ENCODE data around the gene NUP210. TPM values are rescaled to one million over a fixed set of nuclear protein-coding genes. Genes with fewer than 3 reads are reported as not detected.

The NUP210 gene
- total RNA-seq = 3.7 TPM

- peak within 1 kb of the TSS; percentile 72 to 85 (median 76) for H3K9ac ChIP-seq (ENCODE audit: low read depth in 1 of 3, low read length in 3 of 3)
- no peaks in the 10 kb centered on the region for H3K36me3 ChIP-seq (ENCODE audit: control insufficient read depth in 3 of 3, insufficient read depth in 3 of 3, low read length in 3 of 3)
- H3K27ac ChIP-seq (ENCODE audit: low read depth, low read length) = peak within 1 kb of the TSS; percentile 44
- peaks cover 0 to 8% (median 0%) of the 10 kb centered on the region in 3 donors for H3K27me3 ChIP-seq (ENCODE audit: control insufficient read depth in 3 of 3, insufficient read depth in 3 of 3, low read length in 3 of 3)
- H3K4me1 ChIP-seq (ENCODE audit: control insufficient read depth in 3 of 3, insufficient read depth in 3 of 3, low read length in 3 of 3) = peaks cover 10 to 19% (median 15%) of the 10 kb centered on the region in 3 donors
- peak within 1 kb of the TSS; percentile 55 to 77 (median 70) for H3K4me3 ChIP-seq (ENCODE audit: low read length in 3 of 3)
- no peaks in the 10 kb centered on the region for H3K9me3 ChIP-seq (ENCODE audit: control insufficient read depth in 3 of 3, low read length in 3 of 3)
Observed at GRCh38 chr3:13420045-13420830, at the start of gene NUP210. TSS of gene NUP210 (minus strand) at chr3:13420322. CDS start at chr3:13420226, 96 bp downstream.

GRCh38 chr3:13466781-13467180 is 46.7 kb upstream of the NUP210 start:
- Histone ChIP-seq H3K4me3 (ENCODE audit: low read length in 3 of 3) (no peak overlapping the region), H3K27me3 (ENCODE audit: control insufficient read depth in 3 of 3, insufficient read depth in 3 of 3, low read length in 3 of 3) (no peaks in the 10 kb centered on the region), H3K9ac (ENCODE audit: low read depth in 1 of 3, low read length in 3 of 3) (no peak overlapping the region), H3K36me3 (ENCODE audit: control insufficient read depth in 3 of 3, insufficient read depth in 3 of 3, low read length in 3 of 3) (no peaks in the 10 kb centered on the region), H3K27ac (ENCODE audit: low read depth, low read length) (no peak overlapping the region), H3K4me1 (ENCODE audit: control insufficient read depth in 3 of 3, insufficient read depth in 3 of 3, low read length in 3 of 3) (peaks cover 12 to 23% (median 22%) of the 10 kb centered on the region in 3 donors), H3K9me3 (ENCODE audit: control insufficient read depth in 3 of 3, low read length in 3 of 3) (no peaks in the 10 kb centered on the region)

GRCh38 chr3:13465236-13465873 is 45.2 kb upstream of the NUP210 start:
- Histone ChIP-seq H3K36me3 (ENCODE audit: control insufficient read depth in 3 of 3, insufficient read depth in 3 of 3, low read length in 3 of 3) (no peaks in the 10 kb centered on the region), H3K4me3 (ENCODE audit: low read length in 3 of 3) (no peak overlapping the region), H3K9ac (ENCODE audit: low read depth in 1 of 3, low read length in 3 of 3) (no peak overlapping the region), H3K9me3 (ENCODE audit: control insufficient read depth in 3 of 3, low read length in 3 of 3) (no peaks in the 10 kb centered on the region), H3K27me3 (ENCODE audit: control insufficient read depth in 3 of 3, insufficient read depth in 3 of 3, low read length in 3 of 3) (no peaks in the 10 kb centered on the region), H3K27ac (ENCODE audit: low read depth, low read length) (no peak overlapping the region), H3K4me1 (ENCODE audit: control insufficient read depth in 3 of 3, insufficient read depth in 3 of 3, low read length in 3 of 3) (peaks cover 21 to 38% (median 35%) of the 10 kb centered on the region in 3 donors)

- H3K4me1 ChIP-seq (ENCODE audit: control insufficient read depth in 3 of 3, insufficient read depth in 3 of 3, low read length in 3 of 3) = peaks cover 21 to 44% (median 43%) of the 10 kb centered on the region in 3 donors
- no peak overlapping the region for H3K27ac ChIP-seq (ENCODE audit: low read depth, low read length)
- H3K9me3 ChIP-seq (ENCODE audit: control insufficient read depth in 3 of 3, low read length in 3 of 3) = no peaks in the 10 kb centered on the region
- no peak overlapping the region for H3K9ac ChIP-seq (ENCODE audit: low read depth in 1 of 3, low read length in 3 of 3)
- no peak overlapping the region for H3K4me3 ChIP-seq (ENCODE audit: low read length in 3 of 3)
- H3K27me3 ChIP-seq (ENCODE audit: control insufficient read depth in 3 of 3, insufficient read depth in 3 of 3, low read length in 3 of 3) = no peaks in the 10 kb centered on the region
- no peaks in the 10 kb centered on the region for H3K36me3 ChIP-seq (ENCODE audit: control insufficient read depth in 3 of 3, insufficient read depth in 3 of 3, low read length in 3 of 3)
Observed at GRCh38 chr3:13463618-13464400, 43.7 kb upstream of the NUP210 start.

GRCh38 chr3:13462822-13463221 is 42.7 kb upstream of the NUP210 start:
- H3K27me3 ChIP-seq (ENCODE audit: control insufficient read depth in 3 of 3, insufficient read depth in 3 of 3, low read length in 3 of 3) = no peaks in the 10 kb centered on the region
- H3K4me1 ChIP-seq (ENCODE audit: control insufficient read depth in 3 of 3, insufficient read depth in 3 of 3, low read length in 3 of 3) = peaks cover 21 to 44% (median 43%) of the 10 kb centered on the region in 3 donors
- peak overlapping the region in 2 of 3 donors; percentile 21 to 40 for H3K9ac ChIP-seq (ENCODE audit: low read depth in 1 of 3, low read length in 3 of 3)
- H3K9me3 ChIP-seq (ENCODE audit: control insufficient read depth in 3 of 3, low read length in 3 of 3) = no peaks in the 10 kb centered on the region
- no peaks in the 10 kb centered on the region for H3K36me3 ChIP-seq (ENCODE audit: control insufficient read depth in 3 of 3, insufficient read depth in 3 of 3, low read length in 3 of 3)
- peak overlapping the region; percentile 80 for H3K27ac ChIP-seq (ENCODE audit: low read depth, low read length)
- H3K4me3 ChIP-seq (ENCODE audit: low read length in 3 of 3) = peak overlapping the region in 2 of 3 donors; percentile 32

- no peaks in the 10 kb centered on the region for H3K36me3 ChIP-seq (ENCODE audit: control insufficient read depth in 3 of 3, insufficient read depth in 3 of 3, low read length in 3 of 3)
- peak overlapping the region; percentile 80 for H3K27ac ChIP-seq (ENCODE audit: low read depth, low read length)
- H3K4me3 ChIP-seq (ENCODE audit: low read length in 3 of 3) = peak overlapping the region in 1 of 3 donors; percentile 32
- H3K9me3 ChIP-seq (ENCODE audit: control insufficient read depth in 3 of 3, low read length in 3 of 3) = no peaks in the 10 kb centered on the region
- no peaks in the 10 kb centered on the region for H3K27me3 ChIP-seq (ENCODE audit: control insufficient read depth in 3 of 3, insufficient read depth in 3 of 3, low read length in 3 of 3)
- peak overlapping the region in 1 of 3 donors; percentile 40 for H3K9ac ChIP-seq (ENCODE audit: low read depth in 1 of 3, low read length in 3 of 3)
- peaks cover 21 to 44% (median 43%) of the 10 kb centered on the region in 3 donors for H3K4me1 ChIP-seq (ENCODE audit: control insufficient read depth in 3 of 3, insufficient read depth in 3 of 3, low read length in 3 of 3)
Observed at GRCh38 chr3:13462125-13462629, 42.1 kb upstream of the NUP210 start.

GRCh38 chr3:13461169-13462124 is 41.3 kb upstream of the NUP210 start:
- Histone ChIP-seq H3K4me3 (ENCODE audit: low read length in 3 of 3) (no peak overlapping the region), H3K9ac (ENCODE audit: low read depth in 1 of 3, low read length in 3 of 3) (no peak overlapping the region), H3K9me3 (ENCODE audit: control insufficient read depth in 3 of 3, low read length in 3 of 3) (no peaks in the 10 kb centered on the region), H3K4me1 (ENCODE audit: control insufficient read depth in 3 of 3, insufficient read depth in 3 of 3, low read length in 3 of 3) (peaks cover 21 to 44% (median 43%) of the 10 kb centered on the region in 3 donors), H3K27me3 (ENCODE audit: control insufficient read depth in 3 of 3, insufficient read depth in 3 of 3, low read length in 3 of 3) (no peaks in the 10 kb centered on the region), H3K36me3 (ENCODE audit: control insufficient read depth in 3 of 3, insufficient read depth in 3 of 3, low read length in 3 of 3) (no peaks in the 10 kb centered on the region), H3K27ac (ENCODE audit: low read depth, low read length) (peak overlapping the region; percentile 80)

GRCh38 chr3:13460341-13460736 is 40.2 kb upstream of the NUP210 start:
- H3K27ac ChIP-seq (ENCODE audit: low read depth, low read length) = no peak overlapping the region
- no peaks in the 10 kb centered on the region for H3K9me3 ChIP-seq (ENCODE audit: control insufficient read depth in 3 of 3, low read length in 3 of 3)

More at GRCh38 chr3:13460341-13460736, 40.2 kb upstream of the NUP210 start:
- Histone ChIP-seq H3K36me3 (ENCODE audit: control insufficient read depth in 3 of 3, insufficient read depth in 3 of 3, low read length in 3 of 3) (no peaks in the 10 kb centered on the region), H3K4me3 (ENCODE audit: low read length in 3 of 3) (no peak overlapping the region), H3K27me3 (ENCODE audit: control insufficient read depth in 3 of 3, insufficient read depth in 3 of 3, low read length in 3 of 3) (no peaks in the 10 kb centered on the region), H3K9ac (ENCODE audit: low read depth in 1 of 3, low read length in 3 of 3) (no peak overlapping the region), H3K4me1 (ENCODE audit: control insufficient read depth in 3 of 3, insufficient read depth in 3 of 3, low read length in 3 of 3) (peaks cover 21 to 44% (median 43%) of the 10 kb centered on the region in 3 donors)

All from skeletal muscle tissue (tissue), 4 donors.